Measurements from ENCODE around the gene IGSF11. TPM values are rescaled to one million over a fixed set of nuclear protein-coding genes. Genes with fewer than 3 reads are reported as not detected.
A peak's percentile ranks its signal among the peaks of the same experiment; 100 is the strongest.

Gene IGSF11
- total and polyA plus RNA-seq, 9 of the 15 experiments (the other 6 are each of a cell fraction or from before 2014, with no cell fraction given) = 1.2 to 2.8 (median 1.7) TPM

GRCh38 chr3:118936811-118937210 is 97.8 kb downstream of the IGSF11 start:
- WGBS (ENCODE audit: insufficient coverage, low coverage, missing lambda C conversion rate) = 22% methylated on average over 1 of the region's 1 CpG
- Histone ChIP-seq H3K27ac (ENCODE audit: extremely low read depth, low read depth, low read length) (peak overlapping the region; percentile 72; the same call in 1 of the 3 replicates), H3K4me3 (no peak overlapping the region), H3K27me3 (ENCODE audit: control insufficient read depth in 2 of 2, insufficient read depth in 2 of 2, low read length in 2 of 2) (no peaks in the 10 kb centered on the region), H4K20me1 (replicated peaks; ENCODE audit: control insufficient read depth, insufficient read depth, low read length) (no peaks in the 10 kb centered on the region), H2AFZ (ENCODE audit: low read depth, low read length) (peak overlapping the region; percentile 72), H3K4me1 (replicated peaks in 1 of 2; ENCODE audit: control insufficient read depth in 2 of 2, insufficient read depth in 2 of 2, low read length in 2 of 2) (peaks cover 0 to 27% of the 10 kb centered on the region in 2 experiments; a peak in 4 of 5 replicates), H3K9me3 (replicated peaks; ENCODE audit: control insufficient read depth, insufficient read depth, low read depth, low read length) (no peaks in the 10 kb centered on the region), H3K36me3 (ENCODE audit: control insufficient read depth, insufficient read depth, low read length) (no peaks in the 10 kb centered on the region), H3K9ac (ENCODE audit: insufficient read depth in 1 of 2, low read depth in 2 of 2, low read length in 2 of 2) (no peak overlapping the region), H3K79me2 (ENCODE audit: control insufficient read depth, insufficient read depth, low read length) (no peaks in the 10 kb centered on the region), H3K4me2 (ENCODE audit: insufficient read depth, low read length) (no peak overlapping the region), H3K9me1 (ENCODE audit: control insufficient read depth, insufficient read depth, low read length) (no peaks in the 10 kb centered on the region)
- in situ Hi-C loops (cut with MboI) = no loop called here
- no peak for FAIRE-seq
- no peak for ATAC-seq
- ChIA-PET POLR2A (no interaction called here), CTCF (ENCODE audit: low intra/inter-chr PET ratio) (no interaction called here)
- TF ChIP-seq ATF4 (CRISPR knock-in tag; IDR thresholded peaks at IDR 0.05) = no peak
- no peak for TF ChIP-seq ELF2 (CRISPR knock-in tag; IDR thresholded peaks at IDR 0.05)
- no peak for TF ChIP-seq GTF2F1 (IDR thresholded peaks at IDR 0.05; ENCODE audit: low read depth, low read length)
- no peak for TF ChIP-seq TAF9B (IDR thresholded peaks at IDR 0.05; ENCODE audit: partially characterized antibody)
- TF ChIP-seq CEBPG (CRISPR knock-in tag; IDR thresholded peaks at IDR 0.05) = no peak
- TF ChIP-seq CEBPG (tag; conservative IDR thresholded peaks at IDR 0.05 in 1 of 2, IDR thresholded peaks at IDR 0.05 in 1 of 2) = 0 out of 4 replicates have a peak, but pooled peaks of 1 of the 2 experiments have one; percentile 37
- no peak for TF ChIP-seq ZNF324 (CRISPR knock-in tag; IDR thresholded peaks at IDR 0.05)
- no peak for TF ChIP-seq NFXL1 (CRISPR knock-in tag; IDR thresholded peaks at IDR 0.05)
- TF ChIP-seq SNAPC5 (CRISPR knock-in tag; IDR thresholded peaks at IDR 0.05) = no peak
- peak; percentile 83 for TF ChIP-seq CEBPB (tag; IDR thresholded peaks at IDR 0.05)
- DNase-seq (ENCODE audit: extremely low read depth in 1 of 4, low spot score in 3 of 4) = no peak
- intact Hi-C loops (cut with micrococcal nuclease) = no loop called here
- no TSS peak for BruUV-seq (replicated peaks)
